GM04504 (cell line): Measurements from ENCODE around the gene FAM120B.

Experiments used
- DNase-seq: peaks from one replicate; pipeline ENCODE4 v3.0.0-alpha.2; 2012; ENCODE audit warnings: low read depth

Gene FAM120B

DNA sequence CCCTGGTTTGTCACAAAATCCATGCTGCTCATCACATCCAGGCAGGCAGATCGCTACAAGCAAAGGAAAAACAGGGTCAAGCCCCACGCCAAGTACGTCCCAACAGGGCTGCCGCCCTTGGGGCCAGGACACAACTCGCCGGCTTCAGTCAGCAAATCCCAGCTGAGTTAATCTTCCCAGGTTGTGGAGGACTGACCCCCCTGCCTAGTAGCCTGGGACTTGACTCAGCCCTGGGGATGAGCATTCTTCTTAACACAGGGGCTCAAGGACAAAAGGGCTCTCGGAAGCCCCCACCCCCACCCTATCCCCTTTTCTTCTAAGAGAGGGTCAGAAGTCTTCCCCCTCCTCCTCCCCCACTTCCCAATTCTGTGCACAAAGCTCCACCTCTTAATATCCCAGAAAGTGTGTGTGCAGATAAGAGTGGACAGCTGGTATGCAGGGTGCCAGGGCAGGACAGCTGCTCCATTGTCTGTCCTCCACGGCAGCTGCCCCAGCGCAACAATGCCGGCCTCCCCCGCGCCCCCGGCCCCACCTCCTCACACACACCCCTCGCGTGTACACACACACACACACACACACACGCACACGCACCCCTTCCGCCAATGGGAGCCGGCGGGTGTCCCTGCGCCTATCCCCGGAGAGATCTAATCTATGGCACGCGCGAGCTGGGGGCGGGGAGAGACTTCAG is 20.2 kb upstream of the FAM120B start:
- no peak for DNase-seq

DNA sequence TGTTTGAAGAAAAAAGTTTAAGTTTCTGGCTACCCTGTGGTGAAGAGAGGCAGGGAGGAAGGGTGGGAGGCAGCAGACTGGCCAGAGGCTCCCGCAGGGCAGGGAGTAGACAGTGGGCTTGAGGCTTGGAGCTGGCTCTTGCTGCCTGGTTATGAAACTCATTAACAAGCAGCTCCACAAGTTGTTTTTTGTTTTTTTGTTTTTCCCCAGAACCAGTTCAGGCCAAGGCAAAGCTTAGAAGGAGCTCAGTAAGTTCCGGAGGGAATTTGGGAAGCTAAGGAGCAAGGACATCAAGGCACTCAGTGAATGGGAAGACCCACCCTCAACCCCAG is 19.7 kb upstream of the FAM120B start:
- DNase-seq: no peak

DNA sequence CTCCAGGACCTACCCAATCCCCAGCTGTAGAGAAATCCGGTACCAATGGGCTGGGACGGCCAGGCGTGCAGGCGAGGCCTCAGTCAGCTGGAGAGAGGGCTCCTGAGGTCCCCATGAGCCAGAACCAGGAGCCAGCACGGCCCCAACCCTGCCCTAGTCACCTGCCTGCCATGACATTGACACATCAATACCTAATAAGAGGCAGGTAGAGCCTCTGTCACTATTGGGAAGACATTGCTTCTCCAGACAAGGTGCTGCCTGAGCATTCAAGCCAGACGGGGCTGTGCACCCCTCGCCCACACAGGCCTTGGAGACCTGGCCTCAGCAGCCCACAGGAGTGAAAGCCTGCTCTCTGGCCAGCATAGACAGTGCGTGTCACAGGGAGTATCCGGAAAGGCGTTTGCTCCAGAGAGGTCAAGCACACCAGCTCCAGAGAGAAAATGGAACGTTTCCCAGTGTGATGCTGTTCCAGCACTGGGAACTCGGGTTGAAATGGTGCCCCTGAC is 19.1 kb upstream of the FAM120B start:
- DNase-seq: no peak

DNA sequence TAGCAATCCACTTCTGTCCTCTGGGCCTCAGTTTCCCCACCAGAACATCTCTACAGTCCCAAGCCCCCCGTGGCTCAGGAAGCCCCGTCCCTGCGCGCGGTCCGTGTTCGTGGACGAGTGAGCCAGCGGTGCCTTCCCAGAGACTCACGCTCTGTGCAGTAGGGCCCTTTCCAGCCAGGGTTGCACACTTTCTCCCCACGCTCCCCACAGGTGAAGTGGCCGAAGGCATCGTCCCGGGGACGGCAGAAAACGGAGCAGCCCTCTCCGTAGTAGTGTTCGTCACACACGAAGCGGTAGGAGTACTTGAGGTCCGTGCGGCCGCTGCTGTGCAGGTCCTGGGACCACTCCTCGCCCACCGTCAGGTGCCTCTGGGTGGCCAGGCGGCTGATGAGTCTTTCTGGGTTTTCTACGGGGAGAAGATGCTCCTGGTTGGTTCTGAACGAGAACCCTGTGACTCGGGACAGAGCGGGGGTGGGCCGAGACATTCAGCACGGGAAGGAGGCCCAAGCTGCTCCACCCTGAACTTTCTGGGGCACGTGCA is 18.4 kb upstream of the FAM120B start:
- DNase-seq: no peak

DNA sequence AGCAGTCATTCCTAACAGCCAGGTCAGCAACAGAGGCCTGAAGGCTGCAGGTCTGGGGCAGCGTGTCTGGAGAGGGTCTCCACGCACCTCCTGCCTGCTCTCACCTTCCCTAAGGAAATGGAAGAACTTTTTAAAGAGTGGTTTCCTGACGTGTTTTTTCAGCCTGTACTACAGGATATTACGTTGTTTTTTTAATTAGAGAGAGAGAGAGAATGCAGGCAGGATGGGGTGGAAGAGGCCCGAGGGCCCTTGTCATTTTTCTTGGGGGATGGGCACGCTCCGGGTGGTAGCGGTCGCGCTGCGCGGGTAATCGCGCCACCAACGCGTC is 17.7 kb upstream of the FAM120B start:
- DNase-seq: no peak

DNA sequence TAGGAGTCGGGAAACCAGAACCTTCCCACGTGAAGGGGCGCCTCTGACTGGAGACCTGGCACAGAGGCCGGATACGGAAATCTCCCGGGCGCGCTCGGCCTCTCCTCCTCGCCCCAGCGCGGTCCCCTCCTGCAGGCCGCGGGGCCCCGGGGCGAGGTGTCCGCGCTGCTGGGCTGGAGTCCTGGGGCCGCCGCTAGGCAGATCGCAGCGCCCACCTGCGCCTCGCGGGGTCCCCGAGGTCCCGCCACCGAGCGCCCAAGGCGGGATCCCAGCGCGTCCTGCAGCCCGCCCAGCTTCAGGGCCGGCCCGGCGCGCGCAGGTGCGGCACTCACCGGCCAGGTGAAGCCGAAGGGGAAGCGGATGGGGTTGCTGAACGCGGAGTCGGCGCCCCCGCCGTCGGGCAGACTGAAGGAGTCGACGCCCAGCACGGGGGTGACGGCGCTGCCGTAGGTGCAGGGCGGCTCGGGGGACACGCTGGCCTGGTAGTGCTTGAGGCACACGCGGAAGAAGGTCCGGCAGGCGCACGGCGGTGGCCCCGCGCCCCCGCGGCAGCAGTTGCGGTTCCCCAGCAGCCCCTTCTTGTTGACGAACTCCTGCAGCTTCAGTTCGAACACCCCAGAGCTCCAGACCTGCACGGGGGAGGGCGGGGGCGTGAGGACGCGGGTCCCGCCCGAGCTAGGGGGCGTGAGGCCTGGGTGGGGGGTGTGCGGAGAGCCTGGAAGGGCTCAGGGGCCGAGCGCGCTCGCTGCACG is 17.2 kb upstream of the FAM120B start:
- no peak for DNase-seq

DNA sequence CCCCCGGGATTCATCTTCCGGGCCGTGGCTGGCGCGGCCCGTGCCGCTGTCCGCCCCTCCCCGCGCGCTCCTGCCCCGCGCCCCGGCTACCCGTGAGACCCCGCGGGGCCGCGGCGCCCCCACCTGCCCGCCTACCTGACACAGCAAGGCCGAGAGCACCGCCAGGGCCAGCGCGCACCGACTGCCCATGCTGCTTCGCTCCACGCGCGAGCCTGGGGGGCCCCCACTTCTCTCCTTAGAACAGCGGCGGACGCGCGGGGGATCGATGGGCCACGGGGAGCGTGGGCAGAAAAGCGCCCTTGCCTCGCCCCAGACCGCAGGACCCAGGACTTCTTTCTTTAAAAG is 16.6 kb upstream of the FAM120B start:
- DNase-seq: no peak

DNA sequence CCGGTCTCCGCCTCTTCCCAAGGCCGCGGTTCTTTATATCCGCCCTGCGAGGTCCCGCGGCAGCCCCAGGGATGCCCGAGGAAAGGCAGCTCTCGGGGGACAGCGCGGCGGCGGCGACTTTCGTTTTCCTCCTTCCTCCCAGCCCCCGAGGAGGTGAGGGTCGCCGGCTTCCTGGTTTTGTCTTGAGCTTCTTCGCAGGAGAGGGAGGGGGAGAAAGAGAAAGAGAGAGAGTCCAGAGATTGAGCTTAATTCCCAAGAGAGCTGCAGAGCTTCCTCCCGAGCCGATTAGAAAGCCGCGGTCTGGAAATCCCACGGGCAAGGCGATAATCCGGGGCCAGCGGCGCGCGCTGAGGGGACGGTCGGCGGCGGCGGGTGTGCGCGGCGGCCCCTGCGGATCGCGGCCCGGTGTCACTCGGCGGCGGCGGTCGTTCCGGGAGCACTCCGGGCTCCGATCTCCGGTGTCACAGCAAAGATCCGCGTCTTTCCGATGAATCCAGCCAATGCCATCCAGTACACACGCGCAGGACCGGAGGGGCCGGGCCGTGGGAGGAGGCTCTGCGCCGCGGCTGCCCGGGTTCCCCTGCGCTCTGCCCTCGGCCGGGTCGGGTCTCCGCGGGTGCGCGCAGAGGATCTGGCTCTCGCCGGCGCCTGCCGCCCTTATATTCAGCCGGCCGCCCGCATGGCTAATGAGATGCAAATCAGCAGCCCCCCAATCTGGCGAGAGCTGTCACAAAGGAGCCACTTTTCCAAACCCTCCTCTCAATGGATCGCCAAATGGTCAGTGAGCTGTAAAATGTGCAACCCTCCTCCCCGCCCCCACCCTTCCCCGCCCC is 16.0 kb upstream of the FAM120B start, which contains the start of gene DLL1:
TSS of gene DLL1 (minus strand) at position 783 of the 833 bp plus-strand sequence. CDS start 939 bp downstream, outside the sequence.
- DNase-seq: no peak

DNA sequence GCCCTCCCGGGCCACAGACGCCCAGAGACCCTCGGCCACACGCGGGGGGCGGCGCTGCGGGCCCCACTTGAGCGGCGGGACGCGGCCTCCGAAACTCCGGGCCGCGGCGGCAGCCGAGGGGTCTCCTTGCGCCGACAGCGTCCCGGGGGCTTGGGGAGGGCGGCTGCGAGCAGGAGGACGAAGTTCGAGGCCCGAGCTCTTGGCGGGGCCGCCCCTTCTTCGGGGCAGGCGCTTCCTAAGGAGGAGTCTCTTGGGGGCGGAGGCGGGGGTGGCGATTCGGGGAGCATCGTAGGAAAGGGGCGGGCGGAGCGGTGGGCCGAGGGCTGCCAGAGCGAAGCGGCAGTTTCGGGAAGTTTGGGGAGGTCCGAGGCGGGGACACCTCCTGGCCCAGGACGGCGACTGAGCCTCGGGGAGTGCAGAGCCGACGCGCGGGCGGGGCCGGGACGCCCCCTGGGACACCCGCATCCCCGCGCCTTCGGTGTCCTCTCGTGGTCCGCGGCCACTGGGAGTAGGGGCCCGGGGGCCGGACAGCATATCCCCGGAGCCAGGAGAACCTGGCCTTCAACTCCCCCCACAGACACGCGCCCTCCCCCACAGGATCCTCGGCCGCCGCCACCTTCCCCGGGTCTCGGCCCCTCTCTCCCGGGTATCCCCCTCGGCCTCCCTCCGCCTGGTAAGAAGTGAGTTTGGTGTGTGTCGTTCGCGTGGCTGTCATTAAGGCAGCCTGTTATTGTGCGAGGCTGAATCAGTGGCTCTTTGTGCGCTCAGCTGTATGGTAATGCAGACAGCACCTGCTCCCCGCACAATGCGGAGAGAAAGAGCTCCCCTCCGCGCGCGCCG is 15.1 kb upstream of the FAM120B start:
- DNase-seq: no peak

DNA sequence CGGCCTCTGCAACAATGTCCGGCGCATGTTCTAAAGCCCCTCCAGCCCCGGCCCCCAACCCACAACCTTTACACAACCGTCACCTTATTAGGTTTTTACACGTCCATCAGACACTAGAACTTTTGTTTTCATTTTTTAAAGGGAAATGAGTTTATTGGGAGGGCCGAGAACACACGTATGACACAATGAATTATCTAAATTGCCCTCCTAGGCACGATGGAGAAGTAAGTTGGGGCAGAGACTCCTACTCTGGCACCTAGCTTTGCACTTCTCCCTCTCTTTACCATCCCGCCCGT is 14.5 kb upstream of the FAM120B start:
- DNase-seq: no peak

DNA sequence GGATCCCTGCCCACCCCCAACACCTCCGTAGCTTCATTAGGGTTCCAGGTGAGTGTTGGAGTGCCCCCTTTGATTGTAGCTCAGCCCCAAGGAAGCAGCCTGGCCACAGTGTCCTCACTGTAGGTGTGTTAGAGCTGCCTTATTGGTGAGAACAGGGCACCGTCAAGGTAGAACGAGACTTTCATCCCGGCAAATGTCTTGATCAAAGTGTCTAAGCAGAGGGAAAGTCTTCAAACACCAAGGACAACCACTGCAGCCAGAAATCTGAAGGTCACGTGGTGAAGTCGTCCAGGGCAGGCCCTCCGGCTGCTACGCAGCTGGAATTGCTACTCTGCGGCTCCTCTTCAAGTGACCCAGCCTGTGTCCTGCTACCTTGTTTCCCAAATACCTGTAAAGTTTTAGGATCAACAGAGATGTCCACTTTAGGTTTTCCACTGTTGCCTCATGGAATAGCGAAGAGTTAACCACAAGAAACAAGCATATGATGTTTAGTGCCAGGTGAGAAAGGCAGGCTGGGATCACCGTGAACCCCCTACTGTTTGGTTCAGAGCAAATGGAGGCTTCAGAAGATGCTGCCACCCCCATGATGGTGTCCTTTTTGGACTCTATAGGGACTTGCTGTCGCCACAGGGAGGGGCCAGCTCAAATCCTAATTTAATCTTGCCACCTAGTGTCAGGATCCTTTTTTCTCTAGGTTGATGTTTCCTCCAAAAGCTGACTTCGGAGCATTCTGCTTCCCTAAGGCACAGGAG is 14.0 kb upstream of the FAM120B start:
- DNase-seq: no peak

DNA sequence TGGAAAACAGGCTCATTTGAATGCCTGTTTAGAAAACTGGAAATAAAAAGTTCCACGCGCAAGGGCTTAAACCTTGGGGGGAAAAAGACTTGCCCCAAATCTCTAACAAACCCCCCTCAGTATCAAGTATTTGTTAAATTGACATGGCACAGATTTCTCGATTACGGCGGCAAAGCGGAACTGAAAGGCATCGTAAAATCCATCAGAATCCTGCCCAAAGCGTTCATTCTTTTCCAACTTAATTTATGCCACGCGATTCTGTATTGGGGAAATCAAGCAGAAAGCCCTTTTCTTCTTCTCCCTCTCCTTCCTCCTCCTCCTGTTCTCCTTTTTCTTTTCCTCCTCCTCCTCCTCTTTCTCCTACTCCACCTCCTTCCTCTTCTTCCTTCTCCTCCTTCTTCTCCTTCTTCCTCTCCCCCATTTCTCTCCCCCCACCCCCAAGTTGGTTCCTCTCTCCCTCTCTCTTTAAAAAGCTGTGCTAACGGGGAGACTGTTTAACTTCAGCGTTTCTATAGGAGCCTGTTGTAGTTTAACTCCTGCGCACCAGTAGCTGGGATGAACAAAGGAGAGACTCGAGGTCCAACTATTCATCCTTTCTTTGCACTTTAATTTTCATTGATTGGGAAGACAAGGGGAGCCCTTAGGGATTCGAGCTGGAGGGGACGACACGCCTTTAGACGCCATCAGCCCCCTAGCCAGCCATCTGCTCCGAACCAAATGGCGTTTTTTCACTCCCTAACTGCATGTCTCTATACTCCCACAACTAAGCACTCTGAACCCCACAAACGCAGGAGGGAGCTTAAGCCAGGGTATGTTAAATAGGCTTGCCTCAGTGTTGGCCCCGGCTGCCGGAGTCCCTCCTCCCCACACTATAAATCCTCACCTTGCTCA is 13.0 kb upstream of the FAM120B start:
- DNase-seq: no peak

DNA sequence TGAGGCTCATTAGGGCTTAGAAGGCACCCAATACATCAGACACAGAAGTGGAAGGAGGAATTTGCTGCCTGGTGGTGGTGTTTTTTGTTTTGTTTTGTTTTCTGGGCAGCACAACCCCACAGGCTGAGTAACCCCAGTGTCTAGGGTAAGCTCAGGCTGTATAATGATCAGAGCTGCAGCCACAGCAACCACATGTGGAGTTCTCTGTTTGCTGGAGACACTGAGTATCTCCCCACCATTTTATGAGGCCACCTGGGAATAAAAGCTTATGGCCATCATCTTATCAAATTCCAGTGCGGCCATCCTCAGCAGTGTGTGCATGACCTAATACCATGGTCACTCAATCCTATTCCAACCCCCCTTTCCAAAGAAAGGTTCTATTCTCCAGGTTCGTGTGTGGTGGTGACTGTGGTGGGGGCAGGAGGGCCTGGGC is 12.2 kb upstream of the FAM120B start:
- DNase-seq: no peak

DNA sequence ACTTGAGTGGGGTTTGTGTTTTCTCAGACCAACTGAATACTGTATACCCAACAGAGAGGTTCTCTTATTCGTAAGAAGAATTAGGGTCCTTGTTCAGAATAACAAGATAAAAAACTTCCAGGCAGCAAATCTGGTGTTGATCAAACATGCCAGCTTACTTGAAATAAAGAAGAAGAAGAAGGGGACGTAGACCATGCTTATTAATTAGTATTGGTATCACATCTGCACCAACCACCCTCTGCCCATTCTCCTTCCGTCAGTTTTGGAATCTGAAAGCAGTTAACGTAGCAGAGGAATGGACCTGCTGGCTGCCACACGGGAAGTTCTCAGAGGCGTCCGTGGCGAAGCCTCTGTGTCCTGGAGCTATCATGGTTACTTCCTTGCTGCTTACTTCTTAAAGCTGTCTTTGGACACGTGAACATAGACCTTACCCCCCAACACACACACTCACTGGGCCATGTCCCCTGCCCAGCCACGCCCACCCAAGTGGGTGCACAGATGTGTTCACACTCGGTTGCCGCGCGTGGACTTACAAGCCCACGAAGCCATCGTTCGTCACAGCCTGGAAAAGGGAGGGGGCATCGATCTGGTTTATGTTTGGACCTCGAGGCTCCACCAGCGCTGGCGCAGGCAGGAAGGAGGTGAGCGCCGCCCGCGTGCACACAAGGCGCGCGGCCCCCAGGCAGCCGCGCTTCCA is 11.6 kb upstream of the FAM120B start:
- DNase-seq: no peak

DNA sequence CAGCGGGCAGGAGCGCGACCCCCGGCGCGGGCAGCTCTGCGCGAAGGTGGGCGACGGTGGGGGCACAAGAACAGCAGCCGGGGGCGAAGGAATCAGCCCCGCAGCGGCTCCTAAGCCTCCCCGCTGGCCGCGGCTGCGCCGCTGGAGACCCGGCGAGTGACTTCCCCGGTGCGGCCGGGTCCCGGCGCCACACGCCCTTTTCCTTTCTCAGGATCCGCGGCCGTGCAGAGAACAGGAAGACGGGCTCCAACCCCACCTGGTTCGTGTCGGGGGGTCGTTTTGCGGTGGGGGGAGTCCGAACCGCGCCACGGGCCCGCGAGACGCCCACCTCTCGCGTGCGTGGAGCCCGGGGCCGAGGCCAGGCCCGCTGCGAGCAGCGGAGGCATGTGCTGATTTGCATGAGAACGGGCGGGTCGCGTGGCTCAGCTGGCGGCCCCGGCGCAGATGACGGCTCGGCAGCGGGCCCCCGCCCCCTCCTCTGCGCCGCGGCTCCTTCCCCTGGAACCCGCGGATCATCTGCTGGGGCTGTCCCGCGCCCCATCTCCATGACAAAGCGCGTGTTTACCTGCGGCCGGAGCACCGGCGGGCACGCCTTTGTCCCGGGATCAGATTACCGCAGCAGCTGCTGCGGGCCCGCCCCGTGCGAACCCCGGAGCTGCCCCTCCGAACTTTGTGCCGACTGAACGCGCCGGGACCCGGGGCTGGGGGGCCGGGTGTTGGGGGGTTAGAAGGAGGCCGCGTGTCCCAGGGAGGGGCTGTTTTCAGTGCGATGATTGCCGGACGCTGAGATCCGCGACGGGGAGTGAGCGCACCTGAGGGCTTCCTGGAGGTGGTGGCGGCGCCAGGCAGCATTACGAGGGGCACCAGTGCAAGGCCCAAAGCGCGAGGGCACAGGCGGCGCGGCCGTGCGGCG is 10.8 kb upstream of the FAM120B start:
- DNase-seq: no peak

DNA sequence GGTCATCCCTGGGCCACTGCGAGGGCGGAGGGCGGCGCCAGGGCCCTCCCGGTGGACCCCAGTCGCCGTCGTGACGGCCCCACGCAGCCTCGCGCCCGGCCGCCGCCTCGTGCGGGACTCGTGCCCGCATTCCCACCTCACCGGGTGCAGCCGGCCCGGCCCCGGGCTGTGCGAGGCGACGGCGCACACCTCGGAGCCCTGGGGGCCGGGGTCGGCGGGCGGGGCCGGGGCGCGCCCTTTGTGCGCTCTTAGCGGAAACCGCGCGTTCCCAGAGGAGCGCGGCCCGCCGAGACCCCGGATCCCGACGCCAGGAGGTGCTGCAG is 10.2 kb upstream of the FAM120B start:
- DNase-seq: no peak

DNA sequence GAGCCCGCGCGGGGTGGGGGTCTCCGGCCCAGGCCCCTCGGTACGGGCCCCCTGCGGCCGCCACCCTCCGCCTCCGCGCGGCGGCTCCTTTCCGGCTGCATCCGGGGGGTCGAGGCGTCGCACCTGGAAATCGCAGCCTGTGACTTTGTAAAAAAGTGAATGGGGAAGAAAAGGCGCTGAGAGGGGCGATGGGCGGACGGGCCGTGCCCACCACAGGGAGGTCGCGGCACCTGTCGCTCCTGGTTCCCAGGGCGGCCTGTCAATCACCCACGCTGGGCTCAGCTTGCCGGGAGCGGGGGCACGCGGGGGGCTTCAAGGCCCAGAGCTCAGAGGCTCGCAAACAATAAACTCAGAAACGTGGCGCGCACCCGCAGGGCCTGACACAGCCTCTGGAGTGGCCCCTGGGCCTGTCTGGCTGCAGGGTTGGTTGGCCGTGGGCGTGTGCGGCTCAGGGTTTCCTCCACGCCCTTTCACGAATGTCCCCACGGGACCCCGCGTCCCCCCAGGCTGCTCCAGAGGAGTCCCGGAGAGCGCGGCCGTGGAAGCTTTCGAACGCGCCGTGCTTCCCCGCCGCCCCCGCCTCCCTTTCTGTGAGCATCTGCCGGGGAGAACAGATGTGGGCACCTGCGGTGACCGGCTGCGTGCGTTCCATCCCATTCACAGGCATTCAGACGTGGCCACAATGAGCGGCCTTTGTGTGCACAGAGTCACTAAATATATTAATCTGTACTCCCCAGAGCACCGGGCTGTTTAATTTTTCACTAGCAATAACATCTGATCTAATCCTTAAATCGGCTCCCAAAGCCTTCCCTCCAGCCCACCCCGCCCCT is 9.6 kb upstream of the FAM120B start:
- no peak for DNase-seq
